Erythroblast (primary cell): ENCODE results near the gene TRIOBP.

ENCODE experiments used
- GATA1 ChIP-seq: IDR thresholded peaks from 2 replicates; pipeline ENCODE4 v1.6.1; 2011; ENCODE audit warnings: low read depth, mild to moderate bottlenecking, control low read depth, low read length, moderate library complexity
- POLR2A ChIP-seq: IDR thresholded peaks from 2 replicates; pipeline ENCODE4 v1.6.1; 2011; ENCODE audit warnings: mild to moderate bottlenecking, low read length

DNA sequence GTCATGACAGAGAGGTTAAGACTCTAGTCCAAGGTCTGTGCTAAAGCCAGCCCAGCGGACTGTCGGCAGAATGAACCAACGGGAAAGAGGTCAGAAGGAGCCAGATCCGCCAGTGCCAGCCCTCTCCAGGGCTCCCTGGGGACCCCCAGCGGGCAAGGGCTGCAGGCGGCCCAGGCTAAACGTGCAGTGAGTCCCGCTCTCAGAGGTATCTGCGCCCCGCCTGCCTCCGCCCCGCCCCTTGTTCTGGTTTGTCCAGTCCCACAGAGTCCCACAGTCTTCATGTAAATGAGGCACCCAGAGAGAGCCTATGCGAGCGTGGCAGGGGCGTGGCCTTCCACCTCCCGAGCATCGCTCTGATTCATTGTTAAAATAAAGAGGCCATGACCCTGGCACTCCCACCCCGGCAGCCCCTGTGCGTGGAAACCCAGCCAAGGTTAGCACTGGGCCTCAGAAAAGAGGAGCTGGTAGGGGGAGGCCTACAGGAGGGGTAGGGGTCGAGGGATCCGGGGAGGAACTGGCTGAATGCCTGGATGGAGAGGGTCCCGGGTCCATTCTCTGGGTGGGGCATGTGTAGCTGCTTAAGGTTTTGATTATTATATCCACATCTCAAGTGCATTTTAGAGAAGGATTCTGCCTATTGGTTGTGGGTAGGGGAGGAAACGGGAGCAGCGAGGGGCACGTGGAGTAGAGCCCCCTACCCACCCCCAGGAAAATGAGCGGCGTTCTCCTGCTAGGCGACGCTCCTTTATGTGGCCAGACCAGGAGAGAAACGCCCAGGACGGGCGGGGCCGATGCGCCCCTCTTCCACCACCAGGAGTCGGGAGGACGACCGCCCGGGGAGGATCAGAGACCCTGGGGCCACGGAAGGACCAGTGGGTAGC lies at the start of gene TRIOBP:
- TF ChIP-seq POLR2A (no peak), GATA1 (no peak)
